Pancreas (tissue), 10 donors: ENCODE results near the gene ACOX3. TPM values are rescaled to one million over a fixed set of nuclear protein-coding genes. Genes with fewer than 3 reads are reported as not detected.
A peak's percentile ranks its signal among the peaks of the same experiment; 100 is the strongest.

Experiments used
- ATAC-seq, 4 donors: fragments of 200-7000 bp; cut with Tn5 transposase; one replicate each; pipeline versions ENCODE4 v1.8.0 to v1.9.1; 2020; ENCODE audit warnings: mild to moderate bottlenecking in 4 of 4, moderate library complexity in 4 of 4
- DNase-seq, 6 donors: peaks; one replicate each; pipeline ENCODE4 v3.0.0-alpha.2; 2020
- FAIRE-seq: peaks from 2 replicates; lab custom pipeline; 2012; peaks lifted over from hg19 to GRCh38; lab: Jason Lieb, UNC
- H3K27ac ChIP-seq, 4 donors: fragments of 200-600 bp; sonication (generic); 1 replicate in 3 of 4; 2 replicates in 1 of 4; pipeline versions ENCODE4 v1.5.0 to v1.8.0; 2020
- H3K27me3 ChIP-seq, 4 donors: fragments of 200-600 bp; one replicate each; pipeline ENCODE4 v1.8.0; 2021
- H3K36me3 ChIP-seq, 3 donors: fragments of 200-600 bp; sonication (generic) in 1 of 3; one replicate each; pipeline versions ENCODE4 v1.5.0 to v1.8.0; 2020 to 2021
- H3K4me1 ChIP-seq, 3 donors: fragments of 200-600 bp; one replicate each; pipeline ENCODE4 v1.8.0; 2021
- H3K4me3 ChIP-seq, 4 donors: fragments of 200-600 bp; sonication (generic) in 2 of 4; one replicate each; pipeline versions ENCODE4 v1.5.0 to v1.8.0; 2020 to 2021
- H3K9me3 ChIP-seq, 4 donors: fragments of 200-600 bp; one replicate each; pipeline ENCODE4 v1.8.0; 2021
- WGBS, 2 donors: extraction: QIAGEN DNeasy Blood & Tissue Kit; methylation state at CpG; one replicate each; pipeline ENCODE4 v1.1.7; 2013; 5-methylcytosine and 5-hydroxymethylcytosine counted together
- intact Hi-C, 3 donors: fragments of 100-400 bp; cut with DNase I; formaldehyde crosslinking; loops; one replicate each; pipeline versions ENCODE4 v1.11.1 to v1.14.2; 2022
- polyA plus RNA-seq, 2 donors: library from polyadenylated mRNA; stranded (reverse); fragments of 200-250 nt; gene quantifications; one replicate each; pipeline ENCODE4 v1.2.3, GENCODE V29; 2013
- total RNA-seq, 6 donors: library from RNA; stranded (reverse); fragmentation: NEBNext Ultra II Directional in 4 of 6; extraction: Animal tissue kit (Norgen Biotek cat#: 25700) in 4 of 6; gene quantifications; one replicate each; pipeline versions ENCODE4 v1.2.1 to v1.2.4, GENCODE V29; 2021 to 2023
- TF ChIP-seq, protein P1 (sequence below), 4 donors: fragments of 200-600 bp; sonication (generic) in 3 of 4; IDR thresholded peaks; one replicate each; pipeline versions ENCODE4 v1.5.0 to v1.8.0; 2021; ENCODE audit warnings: antibody characterized with exemption in 4 of 4
- donor health status: healthy with polysubstance abuse.
- donor health status: DM: no; HTN: no; CAD: no; lungs with moderate emphysema.
- donor health status: DM: no; HTN: no; CAD: no.
- donor health status: control.
- donor health status: control.
- donor health status: Bipolar disorder and iron deficiency.
- donor health status: DM: yes; HTN: yes; CAD: no.
- donor health status: DM: no; HTN: no; CAD: no.
- donor health status: DM: no; HTN: no; CAD: no.
- donor health status: DM: yes; HTN: yes; CAD: no.

The ACOX3 gene
- total and polyA plus RNA-seq, 8 donors, result 16.1 to 24.8 (median 18.6) TPM

DNA sequence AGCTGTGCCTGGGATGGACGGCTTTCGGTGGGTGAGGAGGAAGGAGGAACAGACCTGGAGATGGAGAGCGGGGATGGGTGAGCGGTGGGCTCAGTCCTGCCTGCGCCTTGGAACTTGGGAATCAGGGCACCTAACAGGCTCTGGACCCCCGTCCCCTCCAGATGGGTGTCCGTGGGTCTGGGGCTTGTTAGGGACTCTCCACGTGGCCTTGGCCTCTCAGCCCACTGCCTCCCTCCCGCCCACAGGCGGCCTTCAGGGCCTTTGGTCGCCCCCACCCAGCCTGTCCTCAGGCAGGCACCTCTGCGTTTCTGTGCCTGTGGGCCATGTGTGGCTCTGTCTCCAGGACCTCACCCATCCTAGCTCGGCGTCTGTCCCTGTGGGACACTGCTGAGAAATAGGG, 29.0 kb upstream of the ACOX3 start:
- Histone ChIP-seq H3K9me3 (no peaks in the 10 kb centered on the region), H3K27ac (no peak overlapping the region), H3K27me3 (no peaks in the 10 kb centered on the region), H3K4me3 (no peak overlapping the region), H3K36me3 (peaks cover 0 to 32% (median 0%) of the 10 kb centered on the region in 3 donors), H3K4me1 (no peaks in the 10 kb centered on the region)
- WGBS, 2 donors, result 92 to 93% methylated on average over 14 of the region's 14 CpGs
- ATAC-seq (no peak), FAIRE-seq (no peak), DNase-seq (peak in 2 of 6 donors; percentile 23 to 67)
- intact Hi-C loops, result loop anchor here in 2 of 3 donors (5.0 kb wide), 3 partner anchors 73 to 128 kb away; no protein-coding TSS in a partner anchor
- TF ChIP-seq, protein P1, sequence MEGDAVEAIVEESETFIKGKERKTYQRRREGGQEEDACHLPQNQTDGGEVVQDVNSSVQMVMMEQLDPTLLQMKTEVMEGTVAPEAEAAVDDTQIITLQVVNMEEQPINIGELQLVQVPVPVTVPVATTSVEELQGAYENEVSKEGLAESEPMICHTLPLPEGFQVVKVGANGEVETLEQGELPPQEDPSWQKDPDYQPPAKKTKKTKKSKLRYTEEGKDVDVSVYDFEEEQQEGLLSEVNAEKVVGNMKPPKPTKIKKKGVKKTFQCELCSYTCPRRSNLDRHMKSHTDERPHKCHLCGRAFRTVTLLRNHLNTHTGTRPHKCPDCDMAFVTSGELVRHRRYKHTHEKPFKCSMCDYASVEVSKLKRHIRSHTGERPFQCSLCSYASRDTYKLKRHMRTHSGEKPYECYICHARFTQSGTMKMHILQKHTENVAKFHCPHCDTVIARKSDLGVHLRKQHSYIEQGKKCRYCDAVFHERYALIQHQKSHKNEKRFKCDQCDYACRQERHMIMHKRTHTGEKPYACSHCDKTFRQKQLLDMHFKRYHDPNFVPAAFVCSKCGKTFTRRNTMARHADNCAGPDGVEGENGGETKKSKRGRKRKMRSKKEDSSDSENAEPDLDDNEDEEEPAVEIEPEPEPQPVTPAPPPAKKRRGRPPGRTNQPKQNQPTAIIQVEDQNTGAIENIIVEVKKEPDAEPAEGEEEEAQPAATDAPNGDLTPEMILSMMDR (IDR thresholded peaks at IDR 0.05), result no peak

DNA sequence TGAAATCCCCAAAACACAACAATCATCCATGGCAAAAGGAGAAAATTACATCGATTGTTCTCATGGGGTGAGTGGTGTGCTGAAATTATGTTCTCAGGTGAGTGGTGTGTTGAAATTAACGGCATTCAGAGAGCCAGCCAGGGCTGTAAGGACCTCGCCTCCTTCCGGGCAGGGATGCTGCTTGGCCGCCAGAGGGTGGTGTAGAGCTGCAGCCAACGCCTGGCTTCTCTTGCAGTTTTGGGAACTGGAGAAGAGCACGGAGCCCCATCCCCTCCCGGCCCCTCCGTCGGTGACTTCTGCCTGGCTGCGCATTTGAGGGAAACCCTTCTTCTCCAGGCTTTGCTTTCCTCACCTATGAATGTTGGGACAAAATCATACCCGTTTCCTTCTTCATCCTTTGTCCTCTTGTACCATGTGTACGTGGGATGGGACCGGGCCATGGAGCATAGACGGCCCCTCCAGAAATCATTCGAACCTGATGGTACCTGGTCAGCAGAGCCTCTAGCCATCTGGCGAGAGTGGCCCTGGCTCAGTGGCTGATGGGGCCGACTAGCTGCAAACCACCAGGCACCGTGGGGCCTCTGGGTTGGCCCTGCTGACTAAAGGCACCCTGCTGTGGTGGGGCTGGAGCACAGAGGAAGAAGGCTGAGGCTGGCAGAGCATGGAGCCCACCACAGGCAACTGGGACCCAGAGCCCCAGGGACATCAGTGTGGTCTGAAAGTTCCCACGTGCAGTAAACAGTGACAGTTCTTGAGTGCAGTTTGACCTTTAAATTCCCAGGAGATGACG, 28.4 kb upstream of the ACOX3 start:
- peak; percentile 68 to 87 (median 86) for ATAC-seq

GRCh38 chr4:8467016-8467415, 26.5 kb upstream of the ACOX3 start:
- Histone ChIP-seq H3K27ac (no peak overlapping the region), H3K4me3 (no peak overlapping the region), H3K9me3 (no peaks in the 10 kb centered on the region), H3K36me3 (peaks cover 0 to 40% (median 0%) of the 10 kb centered on the region in 3 donors), H3K4me1 (no peaks in the 10 kb centered on the region), H3K27me3 (no peaks in the 10 kb centered on the region)
- TF ChIP-seq, protein P1 (IDR thresholded peaks at IDR 0.05), result no peak
- intact Hi-C loops, result loop anchor here in 2 of 3 donors (5.0 kb wide), 3 partner anchors 75 to 130 kb away; no protein-coding TSS in a partner anchor
- peak in 1 of 6 donors; percentile 65 for DNase-seq
- WGBS, 2 donors, result 95 to 96% methylated on average over 18 of the region's 18 CpGs
- no peak for ATAC-seq
- FAIRE-seq, result no peak

More for the DNA sequence above, 28.4 kb upstream of the ACOX3 start:
- WGBS, 2 donors, result 56% methylated on average over 21 of the region's 21 CpGs
- Histone ChIP-seq H3K27me3 (no peaks in the 10 kb centered on the region), H3K9me3 (no peaks in the 10 kb centered on the region), H3K36me3 (peaks cover 0 to 38% (median 0%) of the 10 kb centered on the region in 3 donors), H3K4me1 (no peaks in the 10 kb centered on the region), H3K27ac (no peak overlapping the region), H3K4me3 (no peak overlapping the region)
- intact Hi-C loops, result loop anchor here in 2 of 3 donors (5.0 kb wide), 3 partner anchors 73 to 128 kb away; no protein-coding TSS in a partner anchor
- DNase-seq, result peak; percentile 41 to 84 (median 68)
- TF ChIP-seq, protein P1 (IDR thresholded peaks at IDR 0.05), result peak; percentile 78 to 84 (median 81)
- no peak for FAIRE-seq

- no peak overlapping the region for H3K27ac ChIP-seq
- 87 to 88% methylated on average over 31 of the region's 31 CpGs for WGBS, 2 donors
- no peaks in the 10 kb centered on the region for H3K4me1 ChIP-seq
- DNase-seq (no peak), FAIRE-seq (no peak), ATAC-seq (no peak)
- peaks cover 0 to 40% (median 0%) of the 10 kb centered on the region in 3 donors for H3K36me3 ChIP-seq
- no peaks in the 10 kb centered on the region for H3K27me3 ChIP-seq
- no peaks in the 10 kb centered on the region for H3K9me3 ChIP-seq
- no peak overlapping the region for H3K4me3 ChIP-seq
- TF ChIP-seq, protein P1 (IDR thresholded peaks at IDR 0.05), result no peak
- intact Hi-C loops, result loop anchor here in 2 of 3 donors (5.0 kb wide), 3 partner anchors 76 to 131 kb away; no protein-coding TSS in a partner anchor
Observed at GRCh38 chr4:8465615-8466611, 25.4 kb upstream of the ACOX3 start.
